ENCODE results near the gene IPMK. TPM values are rescaled to one million over a fixed set of nuclear protein-coding genes. Genes with fewer than 3 reads are reported as not detected.

IPMK gene
- total RNA-seq, 4 donors from 2014 or later: 2.6 to 17.1 (median 12.9) TPM

- H3K4me1 ChIP-seq: no peaks in the 10 kb centered on the region
- TF ChIP-seq POLR2A (IDR thresholded peaks at IDR 0.05) (no peak), POLR2AphosphoS5 (IDR thresholded peaks at IDR 0.05) (no peak), EP300 (IDR thresholded peaks at IDR 0.05; ENCODE audit: low read depth) (no peak)
- TF ChIP-seq, protein P1, sequence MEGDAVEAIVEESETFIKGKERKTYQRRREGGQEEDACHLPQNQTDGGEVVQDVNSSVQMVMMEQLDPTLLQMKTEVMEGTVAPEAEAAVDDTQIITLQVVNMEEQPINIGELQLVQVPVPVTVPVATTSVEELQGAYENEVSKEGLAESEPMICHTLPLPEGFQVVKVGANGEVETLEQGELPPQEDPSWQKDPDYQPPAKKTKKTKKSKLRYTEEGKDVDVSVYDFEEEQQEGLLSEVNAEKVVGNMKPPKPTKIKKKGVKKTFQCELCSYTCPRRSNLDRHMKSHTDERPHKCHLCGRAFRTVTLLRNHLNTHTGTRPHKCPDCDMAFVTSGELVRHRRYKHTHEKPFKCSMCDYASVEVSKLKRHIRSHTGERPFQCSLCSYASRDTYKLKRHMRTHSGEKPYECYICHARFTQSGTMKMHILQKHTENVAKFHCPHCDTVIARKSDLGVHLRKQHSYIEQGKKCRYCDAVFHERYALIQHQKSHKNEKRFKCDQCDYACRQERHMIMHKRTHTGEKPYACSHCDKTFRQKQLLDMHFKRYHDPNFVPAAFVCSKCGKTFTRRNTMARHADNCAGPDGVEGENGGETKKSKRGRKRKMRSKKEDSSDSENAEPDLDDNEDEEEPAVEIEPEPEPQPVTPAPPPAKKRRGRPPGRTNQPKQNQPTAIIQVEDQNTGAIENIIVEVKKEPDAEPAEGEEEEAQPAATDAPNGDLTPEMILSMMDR (IDR thresholded peaks at IDR 0.05): no peak
- no peak for DNase-seq
- intact Hi-C loops (cut with DNase I; ENCODE audit: low total_unique reads): no loop called here
- in situ Hi-C loops (cut with MboI; ENCODE audit: low pct_ligation_motif_present in 1 of 4, low pct_unique_long_range_greater_than_20kb in 1 of 4, low sequenced_read_pairs in 3 of 4): no loop called here
- H3K9me3 ChIP-seq: no peaks in the 10 kb centered on the region
- no peaks in the 10 kb centered on the region for H3K27me3 ChIP-seq
- no peaks in the 10 kb centered on the region for H3K36me3 ChIP-seq
- WGBS, 2 donors (ENCODE audit: low coverage in 1 of 2): 40 to 76% methylated on average over 1 of the region's 1 CpG
- H3K27ac ChIP-seq: no peak overlapping the region
- H3K4me3 ChIP-seq: no peak overlapping the region
Observed at GRCh38 chr10:58150290-58150689, 117.4 kb downstream of the IPMK start.

DNA sequence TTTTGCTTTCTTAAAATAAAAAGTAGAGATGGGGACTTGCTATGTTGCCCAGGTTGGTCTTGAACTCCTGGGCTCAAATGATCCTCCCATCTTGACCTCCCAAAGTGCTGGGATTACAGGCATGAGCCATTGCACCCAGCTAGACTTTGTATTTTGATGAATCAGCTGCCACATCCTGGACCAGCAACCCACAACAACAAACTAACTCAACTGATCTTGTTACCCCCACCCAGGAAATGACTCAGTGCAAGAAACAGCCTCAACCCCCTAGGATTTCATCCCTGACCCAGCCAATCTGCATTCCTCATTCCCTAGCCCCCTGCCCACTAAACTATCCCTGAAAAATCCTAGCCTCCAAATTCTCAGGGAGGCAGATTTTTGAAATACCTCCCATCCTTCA lies 123.8 kb downstream of the IPMK start:
- in situ Hi-C loops (cut with MboI; ENCODE audit: low pct_ligation_motif_present in 1 of 4, low pct_unique_long_range_greater_than_20kb in 1 of 4, low sequenced_read_pairs in 3 of 4) (no loop called here), intact Hi-C loops (cut with DNase I; ENCODE audit: low total_unique reads) (no loop called here)
- TF ChIP-seq EP300 (IDR thresholded peaks at IDR 0.05; ENCODE audit: low read depth) (no peak), POLR2AphosphoS5 (IDR thresholded peaks at IDR 0.05) (no peak), POLR2A (IDR thresholded peaks at IDR 0.05) (no peak)
- TF ChIP-seq, protein P1 (IDR thresholded peaks at IDR 0.05): no peak
- no peaks in the 10 kb centered on the region for H3K36me3 ChIP-seq
- H3K9me3 ChIP-seq: no peaks in the 10 kb centered on the region
- no peak for DNase-seq
- no peaks in the 10 kb centered on the region for H3K4me1 ChIP-seq
- H3K27me3 ChIP-seq: no peaks in the 10 kb centered on the region
- no peak overlapping the region for H3K27ac ChIP-seq
- H3K4me3 ChIP-seq: no peak overlapping the region

Other genes with a start within 250 kb of the IPMK start
- gene CISD1, start 1.3 kb upstream of the IPMK start, total RNA-seq: 10 to 100 TPM in 3 of 4 donors, 1 to 10 TPM in 1; 3.7 to 32.2 (median 28.1) TPM
- gene UBE2D1, start 67.1 kb upstream of the IPMK start, total RNA-seq: 10 to 100 TPM in 2 of 4 donors, 1 to 10 TPM in 2; 3.0 to 21.9 (median 8.9) TPM
- 10 to 100 TPM in 3 of 4 donors, 1 to 10 TPM in 1; 2.2 to 35.2 (median 15.9) TPM for gene TFAM, start 117.5 kb upstream of the IPMK start, total RNA-seq
- 1 to 10 TPM in 3 of 4 donors, under 1 TPM in 1; 0.60 to 5.1 (median 2.2) TPM for gene BICC1, start 245.0 kb upstream of the IPMK start, total RNA-seq

All from transverse colon (tissue), 4 donors.